Neural cell (in vitro differentiated cells): ENCODE data around the gene CHDH. TPM values are rescaled to one million over a fixed set of nuclear protein-coding genes. Genes with fewer than 3 reads are reported as not detected.

Source experiments
- H2AFZ ChIP-seq: fragments of 200-600, 300-800 bp; sonication (generic), shearing (Covaris generic); 2 replicates; pipeline ENCODE4 v1.6.0; 2014; ENCODE audit warnings: low read depth, mild to moderate bottlenecking, antibody characterized with exemption, low read length, moderate library complexity
- H3F3A ChIP-seq: fragments of 200-600 bp; shearing (Covaris generic); 2 replicates; pipeline ENCODE4 v1.6.1; 2016; ENCODE audit warnings: mild to moderate bottlenecking, moderate library complexity, mixed read lengths, antibody characterized with exemption, low read length; ENCODE audit not compliant: insufficient read depth, poor library complexity, severe bottlenecking
- H3K27ac ChIP-seq: fragments of 200-600, 300-800 bp; sonication (generic), shearing (Covaris generic); 2 replicates; pipeline ENCODE4 v1.5.1; 2014; ENCODE audit warnings: mild to moderate bottlenecking, low read length, moderate library complexity
- H3K27me3 ChIP-seq: fragments of 300-800, 200-600 bp; sonication (generic), shearing (Covaris generic); 2 replicates; pipeline ENCODE4 v1.6.0; 2014; ENCODE audit warnings: mild to moderate bottlenecking, low read depth, low read length, moderate library complexity; ENCODE audit not compliant: insufficient read depth
- H3K36me3 ChIP-seq: fragments of 300-800, 200-600 bp; sonication (generic), shearing (Covaris generic); 2 replicates; pipeline ENCODE4 v1.5.1; 2014; ENCODE audit warnings: mild to moderate bottlenecking, antibody characterized with exemption, low read length, moderate library complexity; ENCODE audit not compliant: insufficient read depth
- H3K4me2 ChIP-seq: fragments of 300-800, 200-600 bp; sonication (generic), shearing (Covaris generic); 2 replicates; pipeline ENCODE4 v1.6.0; 2014; ENCODE audit warnings: mild to moderate bottlenecking, low read length
- H3K4me3 ChIP-seq: fragments of 300-800, 200-600 bp; sonication (generic), shearing (Covaris generic); 2 replicates; pipeline ENCODE4 v1.5.1; 2014; ENCODE audit warnings: mild to moderate bottlenecking, low read length, moderate library complexity
- H3K79me2 ChIP-seq: fragments of 200-600 bp; shearing (Covaris generic); replicated peaks from 2 replicates; pipeline ENCODE4 v1.6.0; 2014; ENCODE audit warnings: mild to moderate bottlenecking, low read length, moderate library complexity; ENCODE audit not compliant: insufficient read depth
- H3K9ac ChIP-seq: fragments of 300-800, 200-600 bp; sonication (generic), shearing (Covaris generic); 2 replicates; pipeline ENCODE4 v1.6.1; 2016; ENCODE audit warnings: mild to moderate bottlenecking, low read length, mixed read lengths
- H3K9me2 ChIP-seq: fragments of 200-600 bp; shearing (Covaris generic); 2 replicates; pipeline ENCODE4 v1.6.1; 2016; ENCODE audit warnings: mild to moderate bottlenecking, low read length, mixed read lengths; ENCODE audit not compliant: insufficient read depth
- H3K9me3 ChIP-seq: fragments of 200-600, 300-800 bp; sonication (generic), shearing (Covaris generic); 2 replicates; pipeline ENCODE4 v1.6.1; 2016; ENCODE audit warnings: mild to moderate bottlenecking, mixed run types, low read length, moderate library complexity, mixed read lengths
- H4K20me1 ChIP-seq: fragments of 200-600 bp; shearing (Covaris generic); 2 replicates; pipeline ENCODE4 v1.6.1; 2016; ENCODE audit warnings: mild to moderate bottlenecking, mixed run types; ENCODE audit not compliant: insufficient read depth
- EP300 ChIP-seq: fragments of 450-650 bp; conservative IDR thresholded peaks from 2 replicates; pipeline ENCODE4 v1.6.1; 2014; ENCODE audit warnings: antibody characterized with exemption, mild to moderate bottlenecking, moderate library complexity; ENCODE audit not compliant: poor library complexity, severe bottlenecking
- EZH2 ChIP-seq: fragments of 200-600, 300-800 bp; shearing (Covaris generic), sonication (generic); IDR thresholded peaks from 2 replicates; pipeline ENCODE4 v1.6.1; 2014; ENCODE audit warnings: antibody characterized with exemption, low read length, borderline replicate concordance, mild to moderate bottlenecking; ENCODE audit not compliant: insufficient read depth, poor library complexity, severe bottlenecking
- MXI1 ChIP-seq: fragments of 450-650 bp; conservative IDR thresholded peaks from 2 replicates; pipeline ENCODE4 v1.6.1; 2014; ENCODE audit warnings: antibody characterized with exemption, mild to moderate bottlenecking; ENCODE audit not compliant: poor library complexity, severe bottlenecking
- POLR2AphosphoS5 ChIP-seq: IDR thresholded peaks from 2 replicates; pipeline ENCODE4 v1.6.1; 2012
- RAD21 ChIP-seq: fragments of 450-650 bp; conservative IDR thresholded peaks from 2 replicates; pipeline ENCODE4 v1.6.1; 2014; ENCODE audit warnings: antibody characterized with exemption, mild to moderate bottlenecking, moderate library complexity
- SMC3 ChIP-seq: fragments of 450-650 bp; conservative IDR thresholded peaks from 2 replicates; pipeline ENCODE4 v1.6.1; 2014; ENCODE audit warnings: antibody characterized with exemption, mild to moderate bottlenecking, moderate library complexity; ENCODE audit not compliant: poor library complexity
- TAF1 ChIP-seq: IDR thresholded peaks from 2 replicates; pipeline ENCODE4 v1.6.1; 2012; ENCODE audit warnings: low read depth
- polyA plus RNA-seq: library from polyadenylated mRNA; depleted of rRNA; stranded (reverse); fragments of >200 nt; gene quantifications from 2 replicates; pipeline ENCODE4 v1.2.3, GENCODE V29; 2014
- TF ChIP-seq, protein P1 (sequence below): IDR thresholded peaks from 2 replicates; pipeline ENCODE4 v1.6.1; 2012; ENCODE audit warnings: borderline replicate concordance
- TF ChIP-seq, protein P2 (sequence below): fragments of 450-650 bp; IDR thresholded peaks from 2 replicates; pipeline ENCODE4 v1.5.1; 2014; ENCODE audit warnings: antibody characterized with exemption, mild to moderate bottlenecking, moderate library complexity; ENCODE audit not compliant: poor library complexity, severe bottlenecking

The CHDH gene
- polyA plus RNA-seq, 1 donor from 2014 or later = 0.17 TPM

DNA sequence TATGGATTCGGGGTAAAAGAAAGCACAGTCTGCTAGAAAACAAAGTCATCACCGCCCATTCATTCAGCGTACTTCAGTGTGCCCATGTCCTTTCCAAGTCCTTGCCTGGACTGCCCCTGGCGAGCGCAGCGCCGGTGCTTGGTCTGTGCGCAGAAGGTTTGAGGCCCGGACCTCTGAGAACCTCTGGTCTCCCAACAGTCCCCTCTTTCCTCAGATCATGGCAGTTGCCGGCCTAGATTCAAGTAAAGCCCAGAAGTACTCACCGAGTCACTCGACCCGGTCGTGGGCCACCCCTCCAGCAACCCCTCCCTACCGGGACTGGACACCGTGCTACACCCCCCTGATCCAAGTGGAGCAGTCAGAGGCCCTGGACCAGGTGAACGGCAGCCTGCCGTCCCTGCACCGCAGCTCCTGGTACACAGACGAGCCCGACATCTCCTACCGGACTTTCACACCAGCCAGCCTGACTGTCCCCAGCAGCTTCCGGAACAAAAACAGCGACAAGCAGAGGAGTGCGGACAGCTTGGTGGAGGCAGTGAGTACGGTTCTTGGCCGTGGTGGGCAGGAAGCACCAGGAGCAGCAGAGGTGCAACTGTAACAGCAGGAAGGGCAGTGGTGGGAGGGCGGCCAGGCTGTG is 36.3 kb downstream of the CHDH start:
- Histone ChIP-seq H4K20me1 (no peaks in the 10 kb centered on the region), H3F3A (no peaks in the 10 kb centered on the region), H3K4me2 (no peak overlapping the region), H3K9ac (no peak overlapping the region), H2AFZ (no peak overlapping the region), H3K27me3 (no peaks in the 10 kb centered on the region), H3K36me3 (peaks cover 4% of the 10 kb centered on the region), H3K9me2 (no peaks in the 10 kb centered on the region), H3K9me3 (no peaks in the 10 kb centered on the region), H3K4me3 (no peak overlapping the region), H3K27ac (no peak overlapping the region), H3K79me2 (no peaks in the 10 kb centered on the region)
- TF ChIP-seq EZH2 = no peak
- no peak for TF ChIP-seq SMC3
- TF ChIP-seq TAF1 = no peak
- no peak for TF ChIP-seq MXI1
- TF ChIP-seq, protein P1, sequence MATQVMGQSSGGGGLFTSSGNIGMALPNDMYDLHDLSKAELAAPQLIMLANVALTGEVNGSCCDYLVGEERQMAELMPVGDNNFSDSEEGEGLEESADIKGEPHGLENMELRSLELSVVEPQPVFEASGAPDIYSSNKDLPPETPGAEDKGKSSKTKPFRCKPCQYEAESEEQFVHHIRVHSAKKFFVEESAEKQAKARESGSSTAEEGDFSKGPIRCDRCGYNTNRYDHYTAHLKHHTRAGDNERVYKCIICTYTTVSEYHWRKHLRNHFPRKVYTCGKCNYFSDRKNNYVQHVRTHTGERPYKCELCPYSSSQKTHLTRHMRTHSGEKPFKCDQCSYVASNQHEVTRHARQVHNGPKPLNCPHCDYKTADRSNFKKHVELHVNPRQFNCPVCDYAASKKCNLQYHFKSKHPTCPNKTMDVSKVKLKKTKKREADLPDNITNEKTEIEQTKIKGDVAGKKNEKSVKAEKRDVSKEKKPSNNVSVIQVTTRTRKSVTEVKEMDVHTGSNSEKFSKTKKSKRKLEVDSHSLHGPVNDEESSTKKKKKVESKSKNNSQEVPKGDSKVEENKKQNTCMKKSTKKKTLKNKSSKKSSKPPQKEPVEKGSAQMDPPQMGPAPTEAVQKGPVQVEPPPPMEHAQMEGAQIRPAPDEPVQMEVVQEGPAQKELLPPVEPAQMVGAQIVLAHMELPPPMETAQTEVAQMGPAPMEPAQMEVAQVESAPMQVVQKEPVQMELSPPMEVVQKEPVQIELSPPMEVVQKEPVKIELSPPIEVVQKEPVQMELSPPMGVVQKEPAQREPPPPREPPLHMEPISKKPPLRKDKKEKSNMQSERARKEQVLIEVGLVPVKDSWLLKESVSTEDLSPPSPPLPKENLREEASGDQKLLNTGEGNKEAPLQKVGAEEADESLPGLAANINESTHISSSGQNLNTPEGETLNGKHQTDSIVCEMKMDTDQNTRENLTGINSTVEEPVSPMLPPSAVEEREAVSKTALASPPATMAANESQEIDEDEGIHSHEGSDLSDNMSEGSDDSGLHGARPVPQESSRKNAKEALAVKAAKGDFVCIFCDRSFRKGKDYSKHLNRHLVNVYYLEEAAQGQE = no peak
- TF ChIP-seq, protein P2, sequence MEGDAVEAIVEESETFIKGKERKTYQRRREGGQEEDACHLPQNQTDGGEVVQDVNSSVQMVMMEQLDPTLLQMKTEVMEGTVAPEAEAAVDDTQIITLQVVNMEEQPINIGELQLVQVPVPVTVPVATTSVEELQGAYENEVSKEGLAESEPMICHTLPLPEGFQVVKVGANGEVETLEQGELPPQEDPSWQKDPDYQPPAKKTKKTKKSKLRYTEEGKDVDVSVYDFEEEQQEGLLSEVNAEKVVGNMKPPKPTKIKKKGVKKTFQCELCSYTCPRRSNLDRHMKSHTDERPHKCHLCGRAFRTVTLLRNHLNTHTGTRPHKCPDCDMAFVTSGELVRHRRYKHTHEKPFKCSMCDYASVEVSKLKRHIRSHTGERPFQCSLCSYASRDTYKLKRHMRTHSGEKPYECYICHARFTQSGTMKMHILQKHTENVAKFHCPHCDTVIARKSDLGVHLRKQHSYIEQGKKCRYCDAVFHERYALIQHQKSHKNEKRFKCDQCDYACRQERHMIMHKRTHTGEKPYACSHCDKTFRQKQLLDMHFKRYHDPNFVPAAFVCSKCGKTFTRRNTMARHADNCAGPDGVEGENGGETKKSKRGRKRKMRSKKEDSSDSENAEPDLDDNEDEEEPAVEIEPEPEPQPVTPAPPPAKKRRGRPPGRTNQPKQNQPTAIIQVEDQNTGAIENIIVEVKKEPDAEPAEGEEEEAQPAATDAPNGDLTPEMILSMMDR = no peak
- TF ChIP-seq EP300 = no peak
- no peak for TF ChIP-seq RAD21
- TF ChIP-seq POLR2AphosphoS5 = no peak

DNA sequence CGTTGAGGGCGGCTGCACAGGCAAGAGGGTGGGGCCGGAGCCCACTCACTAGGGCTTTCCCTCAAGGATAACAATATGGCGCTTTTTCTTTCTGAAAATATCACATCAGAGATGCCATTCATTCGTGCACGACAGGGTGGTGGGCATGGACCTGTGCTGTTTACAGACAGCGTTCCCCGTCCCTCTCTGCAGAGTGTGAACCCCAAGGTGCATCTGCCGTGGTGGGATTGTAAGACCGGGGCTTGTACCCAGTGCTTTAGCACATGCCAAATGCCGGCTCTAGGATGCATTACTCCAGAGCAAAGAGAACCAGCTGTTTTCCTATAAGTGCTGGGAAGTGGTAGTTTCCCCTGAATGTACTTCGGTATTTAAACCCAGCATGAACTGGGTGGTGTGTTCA is 37.0 kb downstream of the CHDH start:
- no peak overlapping the region for H2AFZ ChIP-seq
- peaks cover 4% of the 10 kb centered on the region for H3K36me3 ChIP-seq
- no peaks in the 10 kb centered on the region for H3K9me3 ChIP-seq
- no peaks in the 10 kb centered on the region for H3K79me2 ChIP-seq
- no peaks in the 10 kb centered on the region for H3F3A ChIP-seq
- H3K4me3 ChIP-seq = no peak overlapping the region
- H3K4me2 ChIP-seq = no peak overlapping the region
- H3K9ac ChIP-seq = no peak overlapping the region
- no peak overlapping the region for H3K27ac ChIP-seq
- H3K9me2 ChIP-seq = no peaks in the 10 kb centered on the region
- H3K27me3 ChIP-seq = no peaks in the 10 kb centered on the region
- H4K20me1 ChIP-seq = no peaks in the 10 kb centered on the region
- TF ChIP-seq RAD21 = no peak
- no peak for TF ChIP-seq TAF1
- TF ChIP-seq, protein P1 = no peak
- TF ChIP-seq EZH2 = no peak
- no peak for TF ChIP-seq SMC3
- TF ChIP-seq POLR2AphosphoS5 = no peak
- TF ChIP-seq MXI1 = no peak
- TF ChIP-seq EP300 = no peak
- TF ChIP-seq, protein P2 = no peak
